GM19463 (cell line): ENCODE measurements around the gene KCNAB1.
"Not testable (repeated sequence)": the region's sequence is repeated elsewhere in the genome, so short reads cannot be mapped to it uniquely, and the experiment has no call there.

Experiments used
- ATAC-seq: cut with Tn5 transposase; IDR thresholded peaks from one replicate; pipeline ENCODE4 v1.9.1; 2021; ENCODE audit warnings: mild to moderate bottlenecking, moderate library complexity; ENCODE audit not compliant: unreplicated experiment

The KCNAB1 gene

DNA sequence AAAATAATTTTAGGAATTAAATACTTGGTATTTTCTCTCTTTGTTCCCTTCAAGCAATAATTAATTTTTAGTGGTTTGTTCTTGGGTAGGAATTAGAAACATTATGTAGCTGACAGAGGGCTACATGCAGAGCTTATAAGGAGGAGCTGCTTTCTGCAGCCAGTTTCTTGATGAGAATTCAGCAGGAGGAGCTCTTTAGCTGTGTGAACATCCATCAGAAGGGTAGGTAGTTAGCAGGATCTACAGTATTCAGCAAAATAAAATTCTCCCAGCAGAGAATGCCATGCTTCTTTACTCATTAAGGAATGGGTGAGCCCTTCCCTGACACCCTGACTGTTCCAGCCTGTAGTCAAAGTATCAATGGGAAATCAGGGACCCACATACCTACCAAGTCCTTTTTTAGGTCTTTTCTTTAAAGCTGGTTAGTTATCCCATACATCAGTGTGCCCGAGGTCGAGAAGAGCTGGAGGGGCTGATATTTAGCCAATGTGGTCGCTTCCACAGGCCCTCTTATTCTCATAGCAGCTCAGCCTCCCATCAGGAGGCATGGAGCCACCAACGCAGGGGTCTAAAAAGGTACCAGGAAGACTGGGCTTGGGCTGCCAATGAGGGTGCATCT is 54.0 kb downstream of the KCNAB1 start:
- no peak for ATAC-seq

DNA sequence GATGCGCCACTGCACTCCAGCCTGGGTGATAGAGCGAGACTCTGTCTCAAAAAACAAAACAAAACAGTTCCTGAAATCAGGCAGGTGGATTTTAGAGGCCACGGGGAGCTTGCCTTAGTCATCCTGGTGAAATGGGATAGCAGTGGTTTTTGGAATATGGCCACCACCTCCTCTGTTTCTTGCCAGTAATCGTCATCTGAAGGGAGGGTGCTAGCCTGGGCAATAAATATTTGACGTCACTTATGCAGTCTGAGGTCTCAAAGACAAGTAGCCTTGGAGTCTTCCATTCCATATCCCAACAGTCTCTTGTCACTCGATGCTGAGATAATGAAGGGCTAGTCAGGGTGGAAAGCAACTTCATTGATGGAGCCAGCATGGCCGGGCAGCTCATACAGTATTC is 55.2 kb downstream of the KCNAB1 start:
- no peak for ATAC-seq

DNA sequence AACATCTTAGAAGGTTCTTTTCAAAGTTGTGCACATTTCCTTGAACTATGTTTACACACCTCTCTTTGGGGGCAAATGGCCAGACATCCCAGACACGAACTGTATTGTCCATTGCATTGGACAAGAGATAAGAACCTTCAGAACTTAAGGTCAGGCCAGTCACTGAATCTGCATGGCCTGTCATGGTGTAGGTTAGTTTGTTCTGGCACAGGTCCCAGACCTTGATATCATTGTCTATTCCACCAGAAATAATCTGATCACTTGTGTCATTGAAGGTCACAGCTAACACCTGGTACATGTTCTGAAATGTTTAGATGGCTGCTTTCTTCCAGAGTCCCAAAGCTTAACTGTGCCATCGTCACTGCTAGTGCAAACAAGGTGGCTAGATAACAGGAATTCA is 55.7 kb downstream of the KCNAB1 start:
- no peak for ATAC-seq

DNA sequence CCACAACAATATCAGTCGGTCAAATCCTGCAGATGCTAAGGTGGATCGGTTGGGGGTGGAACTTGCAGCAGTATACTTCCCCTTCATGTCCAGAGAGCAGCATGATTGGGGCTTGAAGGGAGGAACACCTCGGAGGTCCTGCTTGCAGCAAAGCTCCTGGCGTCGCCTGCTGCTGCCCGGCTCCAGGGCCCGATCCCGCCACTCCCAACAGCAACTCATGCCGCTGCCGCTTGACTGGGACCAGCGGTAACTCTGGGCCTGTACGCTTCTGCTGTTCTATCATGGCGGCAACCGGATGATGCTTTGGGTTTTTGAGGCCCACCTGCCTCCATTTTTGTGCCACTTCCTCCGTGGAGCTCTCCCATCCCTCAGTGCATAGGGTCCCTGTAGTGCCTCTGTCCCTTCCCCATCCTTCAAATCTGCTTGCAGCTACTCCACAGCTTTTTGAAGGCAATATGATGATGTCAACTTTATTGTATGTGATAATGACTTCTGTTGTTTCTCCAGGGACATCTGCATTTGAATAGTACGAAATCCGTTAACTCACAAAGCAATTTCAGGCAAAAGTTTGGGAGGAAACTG is 56.3 kb downstream of the KCNAB1 start:
- no peak for ATAC-seq

GRCh38 chr3:156180077-156180476 is 59.7 kb downstream of the KCNAB1 start:
- no peak for ATAC-seq

GRCh38 chr3:156181509-156181908 is 61.1 kb downstream of the KCNAB1 start:
- ATAC-seq = no peak

GRCh38 chr3:156183396-156183795 is 63.0 kb downstream of the KCNAB1 start:
- no peak for ATAC-seq

GRCh38 chr3:156184156-156184555 is 63.8 kb downstream of the KCNAB1 start:
- no peak for ATAC-seq

- ATAC-seq = no peak
Observed at GRCh38 chr3:156187146-156187769, 66.9 kb downstream of the KCNAB1 start.

GRCh38 chr3:156188757-156189156 is 68.4 kb downstream of the KCNAB1 start:
- ATAC-seq = no peak

DNA sequence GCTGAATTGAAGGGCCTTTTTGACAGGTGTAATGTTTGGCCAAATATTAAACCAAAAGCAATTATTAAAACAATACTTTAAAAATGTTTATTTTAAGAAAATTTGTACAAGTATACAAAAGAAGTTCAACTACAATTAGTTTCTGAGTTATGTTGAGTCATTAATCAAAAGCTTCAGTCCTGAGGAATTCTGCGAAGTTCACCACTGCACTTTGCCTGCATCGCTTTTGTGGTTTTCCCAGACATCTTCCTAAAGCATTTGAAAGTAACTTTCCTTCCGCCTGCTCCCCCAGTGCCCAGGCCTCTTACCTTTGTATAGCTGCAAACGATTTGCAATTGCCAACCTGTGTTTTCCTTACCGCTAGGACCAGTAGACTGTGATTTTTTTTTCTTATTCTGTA is 69.5 kb downstream of the KCNAB1 start:
- ATAC-seq = no peak

- ATAC-seq = not testable (repeated sequence)
Observed at GRCh38 chr3:156194945-156195344, 74.6 kb downstream of the KCNAB1 start.

DNA sequence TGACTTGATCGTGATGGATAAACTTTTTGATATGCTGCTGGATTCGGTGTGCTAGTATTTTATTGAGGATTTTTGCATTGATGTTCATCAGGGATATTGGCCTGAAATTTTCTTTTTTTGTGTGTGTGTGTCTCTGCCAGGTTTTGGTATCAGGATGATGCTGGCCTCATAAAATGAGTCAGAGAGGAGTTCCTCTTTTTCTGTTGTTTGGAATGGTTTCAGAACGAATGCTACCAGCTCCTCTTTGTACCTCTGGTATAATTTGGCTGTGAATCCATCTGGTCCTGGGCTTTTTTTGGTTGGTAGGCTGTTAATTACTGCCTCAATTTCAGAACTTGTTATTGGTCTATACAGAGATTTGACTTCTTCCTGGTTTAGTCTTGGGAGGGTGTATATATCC is 76.8 kb downstream of the KCNAB1 start:
- ATAC-seq = not testable (repeated sequence)

- no peak for ATAC-seq
Observed at GRCh38 chr3:156201411-156202405, 81.3 kb downstream of the KCNAB1 start.

GRCh38 chr3:156206157-156206556 is 85.8 kb downstream of the KCNAB1 start:
- ATAC-seq = no peak

GRCh38 chr3:156207802-156208685 is 87.7 kb downstream of the KCNAB1 start:
- ATAC-seq = no peak

GRCh38 chr3:156209631-156210335 is 89.4 kb downstream of the KCNAB1 start:
- ATAC-seq = no peak

GRCh38 chr3:156211583-156211982 is 91.2 kb downstream of the KCNAB1 start:
- no peak for ATAC-seq

DNA sequence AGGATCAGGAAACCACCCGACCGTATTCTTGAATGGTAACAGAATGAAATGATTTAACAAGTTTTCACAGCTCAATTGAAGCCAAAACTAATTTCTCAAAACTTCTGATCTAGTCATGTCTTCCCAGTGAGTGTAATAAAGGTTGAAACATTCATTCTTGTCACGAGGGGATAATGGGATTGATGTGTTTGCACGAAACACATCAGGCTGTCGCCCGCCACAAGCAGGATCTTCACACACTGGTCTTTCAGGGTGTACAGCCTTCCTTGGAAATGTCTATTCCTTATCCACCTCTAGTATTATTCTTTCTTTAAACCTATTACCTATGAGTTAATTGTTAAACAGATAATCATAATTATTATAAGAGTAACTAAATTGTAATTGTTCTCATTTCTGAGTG is 94.3 kb downstream of the KCNAB1 start:
- no peak for ATAC-seq

GRCh38 chr3:156215751-156216150 is 95.4 kb downstream of the KCNAB1 start:
- ATAC-seq = no peak
